Measurements from ENCODE around the gene ZNF672. TPM values are rescaled to one million over a fixed set of nuclear protein-coding genes. Genes with fewer than 3 reads are reported as not detected.

The ZNF672 gene
- total RNA-seq = 30.7 TPM

DNA sequence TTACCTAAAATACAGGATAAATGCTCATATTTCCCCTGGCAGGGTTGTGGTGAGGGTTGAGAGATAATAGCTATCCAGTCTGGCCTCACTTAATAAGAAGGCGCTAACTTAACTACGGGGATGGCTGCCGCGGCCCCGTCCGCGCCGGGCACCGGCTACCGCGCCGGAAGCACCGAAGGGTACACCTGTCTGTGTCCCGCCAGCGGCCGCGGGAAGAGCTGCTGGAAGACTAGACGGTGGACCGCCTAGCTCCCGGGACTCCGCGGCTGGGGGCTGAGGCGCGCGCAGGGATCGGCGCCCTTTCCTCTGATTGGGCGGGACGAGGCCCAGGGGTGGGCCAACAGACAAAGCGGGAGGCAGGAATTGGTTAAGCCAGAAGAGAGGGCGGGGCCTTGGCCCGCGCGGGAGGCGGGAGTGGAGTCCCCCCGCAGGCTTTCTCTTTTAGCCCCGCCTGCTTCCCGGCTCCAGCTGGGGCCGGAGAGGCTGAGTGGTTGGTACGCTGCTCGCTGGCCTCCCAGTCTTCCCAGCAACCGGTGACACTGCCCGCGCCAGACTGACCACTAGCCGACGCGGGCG, at the start of gene ZNF672:
Gene ZNF672, plus strand, starts transcription at position 444 of the 576 bp plus-strand sequence. CDS start 9,051 bp downstream, outside the sequence.

DNA sequence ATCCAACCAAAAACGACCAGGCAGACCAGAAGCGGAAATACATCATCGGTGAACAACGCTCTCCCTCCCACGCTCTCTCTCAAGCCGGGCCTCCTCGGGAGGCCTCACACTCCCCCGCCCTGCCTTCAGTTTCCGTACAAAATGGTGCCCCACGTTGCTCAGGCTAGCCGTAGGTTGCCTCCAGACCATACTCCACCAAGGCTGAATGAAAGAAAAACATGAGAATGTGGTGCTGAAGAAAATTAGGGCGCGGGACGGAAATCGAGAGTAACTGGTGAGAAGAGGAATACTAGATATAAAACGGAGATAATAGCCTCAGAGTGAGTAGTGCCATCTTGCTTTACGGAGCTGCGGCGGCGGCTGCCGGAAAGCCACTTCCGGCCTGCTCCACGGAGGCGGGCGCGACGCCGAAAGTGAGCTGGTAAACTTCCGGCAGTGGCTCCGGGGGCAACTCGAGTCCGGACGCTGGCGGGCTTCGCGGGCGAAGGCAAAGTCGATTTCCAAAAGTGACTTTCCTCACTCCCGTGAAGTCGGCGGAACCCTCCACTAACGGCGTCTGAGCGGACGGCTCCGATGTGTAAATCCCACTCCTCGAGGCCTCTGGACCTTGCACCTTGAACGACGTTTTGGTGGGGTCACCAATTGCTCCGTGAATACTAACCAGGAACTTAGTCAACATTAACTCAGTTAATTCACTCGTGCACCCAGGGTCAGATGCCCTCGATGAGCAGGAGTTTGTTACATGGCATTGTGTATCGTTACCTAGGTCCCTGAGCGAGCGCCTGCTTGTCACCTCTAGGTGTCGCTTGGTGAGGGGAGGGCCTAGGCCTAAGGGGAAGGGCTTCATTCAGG, 11.9 kb upstream of the ZNF672 start, which contains the start of gene SH3BP5L:
Gene SH3BP5L, minus strand, starts transcription at position 7 of the 852 bp plus-strand sequence. CDS start 980 bp downstream, outside the sequence.

DNA sequence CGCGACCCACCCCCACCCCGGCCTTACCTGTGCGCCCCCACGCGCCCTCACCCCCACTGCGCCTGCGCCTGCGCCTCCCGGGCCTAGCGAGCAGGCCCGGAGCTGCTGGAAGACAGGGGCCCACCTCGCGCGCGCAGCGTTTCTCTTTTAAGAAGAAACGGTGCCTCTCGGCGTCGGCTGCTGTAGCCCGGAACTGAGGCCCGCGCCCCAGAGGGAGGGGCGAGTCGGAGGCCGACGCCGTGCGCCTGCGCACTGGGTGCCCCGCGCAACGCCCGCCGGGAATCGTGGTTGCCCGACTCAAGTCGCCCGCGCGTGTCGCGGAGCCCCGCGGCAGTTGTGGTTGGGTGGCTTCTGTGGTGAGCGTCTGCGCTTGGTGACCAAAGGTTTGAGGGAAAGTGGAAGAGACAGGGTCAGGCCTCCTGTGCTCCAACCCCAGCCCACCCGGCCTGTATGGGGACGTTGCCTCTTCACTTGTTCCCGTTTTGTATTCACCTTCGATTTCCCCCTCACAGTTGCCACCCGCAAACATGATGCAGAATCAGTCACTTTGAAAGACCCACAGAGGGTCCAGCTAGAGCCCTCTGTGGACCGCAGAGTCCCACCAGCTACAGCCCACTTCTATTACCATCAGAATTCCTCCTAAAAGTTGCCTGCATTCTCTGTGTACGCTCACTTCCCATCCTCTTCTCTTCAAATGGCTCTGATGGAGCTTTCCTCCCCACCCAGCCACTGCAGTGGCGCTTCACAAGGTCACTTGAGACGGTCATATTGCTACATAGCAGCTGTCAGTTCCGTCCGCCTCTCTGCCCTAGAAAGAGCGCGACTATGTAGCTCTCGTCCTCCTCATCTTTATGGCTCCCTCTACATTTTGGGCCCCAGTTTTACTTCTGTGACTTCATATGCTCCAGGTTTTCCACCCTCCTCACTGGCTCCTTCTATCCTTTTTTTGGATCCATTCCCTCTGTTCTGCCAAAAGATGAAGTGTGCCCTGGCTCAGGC, 21.2 kb downstream of the ZNF672 start, which contains the start of gene ZNF692:
Gene ZNF692, minus strand, starts transcription at position 195 of the 999 bp plus-strand sequence. CDS start 776 bp downstream, outside the sequence.

Other genes with a start within 250 kb of the ZNF672 start
- gene OR2T10, start 240.5 kb upstream of the ZNF672 start, total RNA-seq = not detected
- not detected for gene OR2T11, start 203.1 kb upstream of the ZNF672 start, total RNA-seq
- gene OR2T35, start 192.9 kb upstream of the ZNF672 start, total RNA-seq = not detected
- not detected for gene OR2T27, start 182.7 kb upstream of the ZNF672 start, total RNA-seq
- not detected for gene OR14I1, start 135.5 kb upstream of the ZNF672 start, total RNA-seq
- not detected for gene LYPD8, start 82.5 kb upstream of the ZNF672 start, total RNA-seq
- gene SH3BP5L, start 12.3 kb upstream of the ZNF672 start, total RNA-seq = 21.8 TPM
- 47.0 TPM for gene ZNF692, start 20.9 kb downstream of the ZNF672 start, total RNA-seq
- gene PGBD2, start 68.0 kb downstream of the ZNF672 start, total RNA-seq = 12.4 TPM